ENCODE results near the gene CDKN2B-AS1.

The CDKN2B-AS1 gene

GRCh38 chr9:21983561-21983935 is 11.0 kb upstream of the CDKN2B-AS1 start:
- no peak for DNase-seq

DNA sequence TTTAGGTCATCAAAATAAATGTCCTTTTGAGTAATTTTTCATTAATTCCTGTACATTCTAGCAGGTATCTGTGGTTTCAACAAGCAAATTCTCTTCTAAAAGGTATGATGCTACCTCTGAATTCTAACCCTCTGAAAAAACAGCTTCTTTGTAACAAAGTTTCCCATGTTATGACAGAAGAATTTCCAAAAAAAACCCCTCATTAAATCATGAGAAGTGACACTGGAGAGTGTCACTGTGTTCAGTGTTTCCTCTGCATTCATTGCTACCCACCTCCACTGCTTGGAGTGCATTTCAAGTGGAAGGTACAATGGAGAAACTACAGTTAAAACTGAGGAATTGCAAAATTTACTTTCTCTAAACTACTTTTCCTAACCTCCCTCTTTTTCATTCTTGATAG is 10.5 kb upstream of the CDKN2B-AS1 start:
- no peak for DNase-seq

- no peak for DNase-seq
These were observed 8.5 kb upstream of the CDKN2B-AS1 start for GRCh38 chr9:21985964-21986667.

DNA sequence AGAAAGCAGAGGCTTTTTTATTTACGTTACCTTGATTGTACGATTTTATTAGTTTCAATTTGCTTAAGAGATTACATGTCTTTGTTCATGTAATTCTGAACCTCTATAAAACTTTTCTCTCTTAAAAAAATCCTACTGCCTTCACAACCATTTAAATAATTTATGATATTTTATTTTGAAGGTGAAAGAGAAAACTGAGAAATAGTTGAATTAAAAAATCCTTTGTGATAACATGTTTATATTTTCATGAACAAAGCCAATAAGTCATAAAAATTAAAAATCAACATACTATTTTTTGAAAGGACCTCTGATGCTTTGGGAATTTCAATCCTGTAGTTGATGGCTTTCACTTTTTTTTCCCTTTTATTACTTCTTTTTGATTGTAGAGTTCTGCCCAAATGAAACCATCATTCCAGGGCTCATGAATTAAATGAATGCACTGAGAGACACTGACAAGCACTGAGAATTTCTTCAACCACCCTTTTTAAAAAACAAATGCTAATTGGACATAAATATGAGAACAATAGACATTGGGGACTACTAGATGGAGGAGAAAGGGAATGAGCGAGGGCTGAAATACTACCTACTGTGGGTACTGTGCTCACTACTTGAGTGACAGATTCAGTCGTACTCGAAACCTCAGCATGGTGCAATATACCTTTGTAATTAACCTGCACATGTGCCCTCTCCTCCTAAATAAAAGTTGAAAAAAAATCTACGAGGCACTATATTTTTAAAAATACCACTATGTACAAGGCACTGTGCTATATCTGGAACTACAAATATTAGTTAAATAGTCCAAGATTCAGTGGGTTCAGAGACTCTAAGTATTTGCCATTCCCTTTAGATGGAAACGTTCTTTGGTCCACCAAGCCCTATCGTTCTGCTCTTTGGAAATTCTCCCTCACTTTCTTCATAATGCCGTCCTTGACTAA is 6.3 kb upstream of the CDKN2B-AS1 start:
- DNase-seq, result no peak

- DNase-seq, result no peak
These were observed 5.0 kb upstream of the CDKN2B-AS1 start for GRCh38 chr9:21989440-21990189.

GRCh38 chr9:21991072-21991959 is 3.3 kb upstream of the CDKN2B-AS1 start:
- no peak for DNase-seq

GRCh38 chr9:21993007-21993406 is 1.6 kb upstream of the CDKN2B-AS1 start:
- DNase-seq, result no peak

DNA sequence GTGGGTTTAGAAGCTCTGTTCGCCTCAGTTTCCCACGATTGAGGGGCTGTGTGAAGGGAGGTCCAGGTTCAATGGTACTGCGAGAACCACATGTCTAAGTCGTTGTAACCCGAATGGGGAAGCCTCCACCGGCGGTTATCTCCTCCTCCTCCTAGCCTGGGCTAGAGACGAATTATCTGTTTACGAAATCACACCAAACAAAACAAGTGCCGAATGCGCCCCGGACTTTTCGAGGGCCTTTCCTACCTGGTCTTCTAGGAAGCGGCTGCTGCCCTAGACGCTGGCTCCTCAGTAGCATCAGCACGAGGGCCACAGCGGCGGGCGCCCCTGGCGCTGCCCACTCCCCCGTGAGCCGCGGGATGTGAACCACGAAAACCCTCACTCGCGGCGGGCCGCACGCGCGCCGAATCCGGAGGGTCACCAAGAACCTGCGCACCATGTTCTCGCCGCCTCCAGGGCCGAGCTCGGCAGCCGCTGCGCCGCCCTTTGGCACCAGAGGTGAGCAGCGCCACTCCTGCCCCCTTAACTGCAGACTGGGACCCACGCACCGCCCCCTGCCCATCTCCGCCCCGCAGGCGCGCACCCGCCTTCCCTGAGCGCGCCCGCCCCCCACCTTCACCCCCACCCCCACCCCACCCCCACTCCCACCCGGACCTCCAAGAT is 567 bp upstream of the CDKN2B-AS1 start, which contains the start of gene CDKN2A:
TSS of gene CDKN2A (minus strand) at position 500 of the 663 bp plus-strand sequence.
- DNase-seq, result no peak

GRCh38 chr9:21995006-21995665 is 545 bp downstream of the CDKN2B-AS1 start:
- peak; percentile 16 for DNase-seq

DNA sequence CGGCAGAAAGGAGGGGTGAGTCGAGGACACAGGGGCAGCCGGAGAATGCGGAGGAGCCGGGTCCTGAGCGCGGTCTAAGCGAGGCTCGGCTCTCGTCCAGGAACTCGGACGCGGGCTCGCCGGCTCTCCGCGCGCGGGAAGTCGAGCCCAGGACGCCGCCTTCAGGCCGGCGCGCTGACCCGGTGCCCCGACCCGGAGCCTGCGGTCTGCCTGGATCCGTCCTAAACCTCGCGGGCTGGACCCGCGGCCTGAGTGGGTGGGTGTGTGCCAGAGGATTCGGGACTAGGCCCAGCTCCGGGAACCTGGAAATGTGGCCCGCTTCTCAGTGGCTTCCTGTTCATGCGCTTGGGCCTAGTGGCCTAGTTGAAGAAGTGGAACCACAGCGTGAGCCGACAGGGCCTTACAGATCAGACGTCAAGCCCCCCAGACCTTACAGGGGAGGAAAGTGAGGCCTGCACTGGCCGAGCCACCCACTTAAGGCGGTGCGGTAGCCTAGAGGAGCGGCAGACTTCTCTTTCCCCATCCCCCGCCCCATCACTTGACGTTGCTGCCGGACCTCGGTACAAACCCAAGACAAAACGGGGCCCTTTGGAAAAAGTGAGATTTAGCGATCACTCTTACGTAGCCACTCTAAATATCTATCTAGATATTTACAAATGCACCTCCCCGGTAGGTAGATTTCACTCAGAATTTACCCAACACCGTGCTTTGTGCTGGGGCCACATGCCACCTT is 1.2 kb downstream of the CDKN2B-AS1 start:
- DNase-seq, result no peak

- no peak for DNase-seq
These were observed 1.8 kb downstream of the CDKN2B-AS1 start for GRCh38 chr9:21996438-21996837.

- no peak for DNase-seq
These were observed 2.3 kb downstream of the CDKN2B-AS1 start for GRCh38 chr9:21996858-21997257.

GRCh38 chr9:21997480-21997879 is 2.9 kb downstream of the CDKN2B-AS1 start:
- no peak for DNase-seq

GRCh38 chr9:21998026-21998425 is 3.4 kb downstream of the CDKN2B-AS1 start:
- no peak for DNase-seq

DNA sequence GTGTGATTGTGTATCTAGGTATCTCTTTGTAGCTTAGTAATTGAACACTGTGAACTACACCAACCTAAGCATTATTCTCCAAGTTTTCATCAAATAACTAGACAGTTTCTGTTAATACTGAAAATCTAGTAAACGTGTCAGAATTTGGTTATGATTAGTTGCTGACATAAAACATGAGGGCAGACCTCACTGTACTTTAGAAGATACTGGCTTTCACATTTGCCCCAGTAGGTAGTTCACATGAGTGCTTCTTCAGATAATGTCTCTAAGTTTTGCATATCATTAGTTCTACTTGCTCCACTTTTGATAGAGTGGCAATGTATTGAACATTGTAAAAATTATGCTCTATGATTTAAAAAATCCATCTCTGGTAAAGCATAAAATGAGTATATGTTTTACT is 7.4 kb downstream of the CDKN2B-AS1 start:
- no peak for DNase-seq

DNA sequence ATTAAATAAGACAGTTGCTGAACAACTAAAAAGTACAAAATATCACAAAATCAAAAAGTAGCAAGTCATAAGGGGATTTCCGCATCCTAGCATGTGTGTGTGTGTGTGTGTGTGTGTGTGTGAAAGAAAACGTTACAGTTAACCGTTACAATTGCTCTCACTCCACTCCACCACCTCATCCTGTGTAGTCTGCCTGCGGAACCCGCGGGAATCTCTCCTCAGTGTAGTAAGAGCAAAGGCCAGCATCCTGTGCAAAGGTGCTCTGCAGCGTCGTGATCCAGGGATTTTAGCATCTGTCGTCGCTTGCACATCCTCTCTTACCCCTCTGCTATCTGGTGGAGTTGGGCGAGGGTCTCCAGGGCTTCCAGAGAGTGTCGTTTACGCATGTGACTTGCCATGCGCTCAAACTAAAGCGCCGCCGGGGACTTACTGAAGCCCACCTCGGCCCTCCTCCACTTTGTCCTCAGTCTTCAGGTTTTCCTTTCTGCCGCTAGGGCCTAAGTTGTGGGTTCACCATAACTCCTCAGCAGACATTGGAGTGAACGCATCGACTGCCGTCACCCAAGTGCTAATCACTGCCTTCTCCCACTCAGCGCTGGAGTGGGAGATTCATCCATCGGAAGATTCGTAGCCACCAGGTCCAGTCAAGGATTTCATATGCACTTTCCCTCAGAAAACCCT is 10.6 kb downstream of the CDKN2B-AS1 start:
- no peak for DNase-seq

GRCh38 chr9:22005702-22006606 is 11.4 kb downstream of the CDKN2B-AS1 start:
- no peak for DNase-seq

GRCh38 chr9:22008384-22008716 is 13.8 kb downstream of the CDKN2B-AS1 start:
- no peak for DNase-seq

Measured in GF-D8 (cell line).